GM23248 (cell line): Measurements from ENCODE around the gene APC2. TPM values are rescaled to one million over a fixed set of nuclear protein-coding genes. Genes with fewer than 3 reads are reported as not detected.

ENCODE experiments used
- DNase-seq: peaks from one replicate; pipeline ENCODE4 v3.0.0-alpha.2; 2015
- H2AFZ ChIP-seq: fragments of 200-600 bp; sonication (generic); 2 replicates; pipeline ENCODE4 v1.6.1; 2016; ENCODE audit warnings: antibody characterized with exemption
- H3F3A ChIP-seq: fragments of 200-600 bp; sonication (generic); 2 replicates; pipeline ENCODE4 v1.6.1; 2016; ENCODE audit warnings: mild to moderate bottlenecking, antibody characterized with exemption, mixed run types; ENCODE audit not compliant: insufficient read depth
- H3K27ac ChIP-seq: fragments of 200-600 bp; sonication (generic); 2 replicates; pipeline ENCODE4 v1.5.1; 2016; ENCODE audit warnings: mild to moderate bottlenecking
- H3K27me3 ChIP-seq: fragments of 200-600 bp; sonication (generic); replicated peaks from 2 replicates; pipeline ENCODE4 v1.6.1; 2016; ENCODE audit warnings: mild to moderate bottlenecking; ENCODE audit not compliant: insufficient read depth
- H3K36me3 ChIP-seq: fragments of 200-600 bp; sonication (generic); 2 replicates; pipeline ENCODE4 v1.6.1; 2016; ENCODE audit warnings: low read depth, mild to moderate bottlenecking
- H3K4me1 ChIP-seq: fragments of 200-600 bp; sonication (generic); 2 replicates; pipeline ENCODE4 v1.6.1; 2016; ENCODE audit warnings: mild to moderate bottlenecking; ENCODE audit not compliant: insufficient read depth
- H3K4me2 ChIP-seq: fragments of 200-600 bp; sonication (generic); one replicate; pipeline ENCODE4 v1.6.1; 2016; ENCODE audit warnings: mild to moderate bottlenecking; ENCODE audit not compliant: unreplicated experiment
- H3K4me3 ChIP-seq: fragments of 200-600 bp; sonication (generic); 2 replicates; pipeline ENCODE4 v1.5.1; 2016; ENCODE audit warnings: mild to moderate bottlenecking
- H3K79me2 ChIP-seq: fragments of 200-600 bp; sonication (generic); 2 replicates; pipeline ENCODE4 v1.6.1; 2016; ENCODE audit warnings: mild to moderate bottlenecking; ENCODE audit not compliant: insufficient read depth
- H3K9ac ChIP-seq: fragments of 200-600 bp; sonication (generic); 2 replicates; pipeline ENCODE4 v1.6.1; 2016; ENCODE audit warnings: mild to moderate bottlenecking
- H3K9me2 ChIP-seq: fragments of 200-600 bp; sonication (generic); 2 replicates; pipeline ENCODE4 v1.6.1; 2016; ENCODE audit warnings: mixed run types, mild to moderate bottlenecking, moderate library complexity; ENCODE audit not compliant: insufficient read depth
- H3K9me3 ChIP-seq: fragments of 200-600 bp; sonication (generic); one replicate; pipeline ENCODE4 v1.6.1; 2017; ENCODE audit warnings: low read depth
- H4K20me1 ChIP-seq: fragments of 200-600 bp; sonication (generic); 2 replicates; pipeline ENCODE4 v1.6.0; 2016; ENCODE audit not compliant: insufficient read depth
- EZH2 ChIP-seq: fragments of 200-600 bp; sonication (generic); IDR thresholded peaks from 2 replicates; pipeline ENCODE4 v1.6.1; 2018; ENCODE audit warnings: antibody characterized with exemption, mild to moderate bottlenecking; ENCODE audit not compliant: insufficient read depth, poor library complexity, severe bottlenecking
- EZH2phosphoT487 ChIP-seq: fragments of 200-600 bp; sonication (generic); IDR thresholded peaks from 2 replicates; pipeline ENCODE4 v1.6.1; 2018; ENCODE audit warnings: antibody characterized with exemption, moderate library complexity, mild to moderate bottlenecking, low read depth; ENCODE audit not compliant: insufficient read depth
- WGBS, 2 experiments: methylation state at CpG; one replicate each; pipeline ENCODE4 v1.1.6; 2015 to 2017; ENCODE audit warnings: low lambda C conversion rate in 2 of 2, low coverage in 1 of 2; ENCODE audit errors: missing lambda C conversion rate in 2 of 2; 5-methylcytosine and 5-hydroxymethylcytosine counted together
- in situ Hi-C: fragments of 300-500 bp; cut with MboI; formaldehyde crosslinking; loops from 2 replicates; pipeline ENCODE4 v1.15.0; 2020
- polyA plus RNA-seq: library from polyadenylated mRNA; unstranded; fragments of >200 nt; fragmentation: Nextera tagmentation; extraction: Ambion mirVana; gene quantifications from 2 replicates; pipeline ENCODE4 v1.2.1, GENCODE V29; 2016
- total RNA-seq: library from RNA; depleted of rRNA; stranded (reverse); fragments of >200 nt; shearing (Covaris generic); gene quantifications from 2 replicates; pipeline ENCODE4 v1.2.3, GENCODE V29; 2014

APC2 gene
- total and polyA plus RNA-seq, 2 experiments from 2014 or later: 0.10 to 0.11 TPM

- in situ Hi-C loops: no loop called here
- TF ChIP-seq EZH2 (no peak), EZH2phosphoT487 (no peak)
Measured at GRCh38 chr19:1427221-1427920, 22.6 kb upstream of the APC2 start.

GRCh38 chr19:1428738-1429391, 21.1 kb upstream of the APC2 start:
- no peak overlapping the region for H3K9ac ChIP-seq
- no peaks in the 10 kb centered on the region for H3K9me3 ChIP-seq
- no peaks in the 10 kb centered on the region for H3F3A ChIP-seq
- H3K27ac ChIP-seq: no peak overlapping the region
- H3K4me3 ChIP-seq: no peak overlapping the region
- H2AFZ ChIP-seq: no peak overlapping the region
- no peaks in the 10 kb centered on the region for H3K4me1 ChIP-seq
- H3K79me2 ChIP-seq: peaks cover 70% of the 10 kb centered on the region
- WGBS, 2 experiments: 89 to 90% methylated on average over 40 to 41 of the region's 41 CpGs
- peaks cover 12% of the 10 kb centered on the region; the same call in 1 of the 2 replicates for H3K36me3 ChIP-seq
- in situ Hi-C loops: no loop called here
- H3K9me2 ChIP-seq: no peaks in the 10 kb centered on the region
- TF ChIP-seq EZH2phosphoT487 (no peak), EZH2 (no peak)
- H3K27me3 ChIP-seq: no peaks in the 10 kb centered on the region
- H3K4me2 ChIP-seq: no peak overlapping the region
- H4K20me1 ChIP-seq: no peaks in the 10 kb centered on the region
- no peak for DNase-seq

More at GRCh38 chr19:1427221-1427920, 22.6 kb upstream of the APC2 start:
- no peak for DNase-seq
- no peak overlapping the region for H2AFZ ChIP-seq
- no peaks in the 10 kb centered on the region for H3K4me1 ChIP-seq
- no peak overlapping the region for H3K27ac ChIP-seq
- 91 to 96% methylated on average over 27 of the region's 27 CpGs for WGBS, 2 experiments
- H3K9me3 ChIP-seq: no peaks in the 10 kb centered on the region
- H3F3A ChIP-seq: no peaks in the 10 kb centered on the region
- H4K20me1 ChIP-seq: no peaks in the 10 kb centered on the region
- peaks cover 19% of the 10 kb centered on the region; the same call in 1 of the 2 replicates for H3K36me3 ChIP-seq
- H3K9ac ChIP-seq: no peak overlapping the region
- H3K9me2 ChIP-seq: no peaks in the 10 kb centered on the region
- peaks cover 85% of the 10 kb centered on the region for H3K79me2 ChIP-seq
- no peak overlapping the region for H3K4me2 ChIP-seq
- H3K4me3 ChIP-seq: no peak overlapping the region
- no peaks in the 10 kb centered on the region for H3K27me3 ChIP-seq

- no peaks in the 10 kb centered on the region for H3K9me3 ChIP-seq
- H4K20me1 ChIP-seq: no peaks in the 10 kb centered on the region
- TF ChIP-seq EZH2phosphoT487: no peak
- in situ Hi-C loops: no loop called here
- 84 to 85% methylated on average over 14 of the region's 14 CpGs for WGBS, 2 experiments
- no peak overlapping the region for H3K4me3 ChIP-seq
- peaks cover 64% of the 10 kb centered on the region for H3K79me2 ChIP-seq
- H3K9me2 ChIP-seq: no peaks in the 10 kb centered on the region
- H3K27ac ChIP-seq: no peak overlapping the region
- no peak overlapping the region for H3K4me2 ChIP-seq
- H3K9ac ChIP-seq: no peak overlapping the region
- no peak for DNase-seq
- peaks cover 12% of the 10 kb centered on the region; the same call in 1 of the 2 replicates for H3K36me3 ChIP-seq
- H3K4me1 ChIP-seq: no peaks in the 10 kb centered on the region
- no peak overlapping the region for H2AFZ ChIP-seq
- no peaks in the 10 kb centered on the region for H3K27me3 ChIP-seq
- no peaks in the 10 kb centered on the region for H3F3A ChIP-seq
Measured at GRCh38 chr19:1429750-1430149, 20.2 kb upstream of the APC2 start.

- H2AFZ ChIP-seq: no peak overlapping the region
- 87 to 91% methylated on average over 11 to 14 of the region's 14 CpGs for WGBS, 2 experiments
- no peaks in the 10 kb centered on the region for H3K9me3 ChIP-seq
- peaks cover 59% of the 10 kb centered on the region for H3K79me2 ChIP-seq
- no peaks in the 10 kb centered on the region for H3K4me1 ChIP-seq
- H3F3A ChIP-seq: peaks cover 2% of the 10 kb centered on the region
- no peak overlapping the region for H3K9ac ChIP-seq
- no peaks in the 10 kb centered on the region for H4K20me1 ChIP-seq
- TF ChIP-seq EZH2: no peak
- no peak for TF ChIP-seq EZH2phosphoT487
- H3K27ac ChIP-seq: no peak overlapping the region
- no peak overlapping the region for H3K4me2 ChIP-seq
- H3K9me2 ChIP-seq: no peaks in the 10 kb centered on the region
- DNase-seq: no peak
- in situ Hi-C loops: no loop called here
- H3K4me3 ChIP-seq: no peak overlapping the region
- no peaks in the 10 kb centered on the region for H3K27me3 ChIP-seq
- H3K36me3 ChIP-seq: peaks cover 15% of the 10 kb centered on the region
Measured at GRCh38 chr19:1430246-1430645, 19.7 kb upstream of the APC2 start.
